Activated CD8-positive, alpha-beta T cell treated with anti-CD3 and anti-CD28 coated beads for 36 hours (primary cell): ENCODE measurements around the gene PLCG2. TPM values are rescaled to one million over a fixed set of nuclear protein-coding genes. Genes with fewer than 3 reads are reported as not detected.

ENCODE experiments used
- ATAC-seq: fragments of 200-7000 bp; cut with Tn5 transposase; one replicate; pipeline ENCODE4 v1.10.0; 2021; ENCODE audit warnings: mild to moderate bottlenecking, moderate library complexity
- CTCF ChIA-PET: fragments of 350-600 bp; sonication (Branson Sonifier 250); formaldehyde crosslinking; loops from one replicate; lab custom pipeline; 2021; ENCODE audit warnings: antibody characterized with exemption; lab: Charles Lee
- POLR2A ChIA-PET: fragments of 350-600 bp; sonication (Branson Sonifier 250); formaldehyde crosslinking; loops from one replicate; lab custom pipeline; 2021; ENCODE audit warnings: antibody characterized with exemption; lab: Charles Lee
- DNase-seq: peaks from one replicate; pipeline ENCODE4 v3.0.0-alpha.2; 2020
- H3K27ac Mint-ChIP-seq: one replicate; pipeline ENCODE4 v1.8.0; 2021; ENCODE audit warnings: mild to moderate bottlenecking, mixed read lengths
- H3K27me3 Mint-ChIP-seq: one replicate; pipeline ENCODE4 v1.8.0; 2021; ENCODE audit warnings: mixed read lengths
- H3K36me3 Mint-ChIP-seq: one replicate; pipeline ENCODE4 v1.8.0; 2021; ENCODE audit warnings: low read depth, mixed read lengths
- H3K4me1 Mint-ChIP-seq: one replicate; pipeline ENCODE4 v1.8.0; 2021; ENCODE audit warnings: low read depth, mixed read lengths
- H3K4me3 Mint-ChIP-seq: one replicate; pipeline ENCODE4 v1.8.0; 2021; ENCODE audit warnings: mild to moderate bottlenecking, moderate library complexity, mixed read lengths
- H3K9me3 Mint-ChIP-seq: one replicate; pipeline ENCODE4 v1.8.0; 2021; ENCODE audit warnings: mixed read lengths
- CTCF ChIP-seq: fragments of 200-600 bp; IDR thresholded peaks from one replicate; pipeline ENCODE4 v1.8.0; 2022; ENCODE audit warnings: antibody characterized with exemption, mild to moderate bottlenecking
- intact Hi-C: fragments of 100-400 bp; cut with micrococcal nuclease; formaldehyde crosslinking; loops from one replicate; pipeline ENCODE4 v1.10.0; 2022
- total RNA-seq, 2 experiments: library from RNA; stranded (reverse); gene quantifications; one replicate each; pipeline ENCODE4 v1.2.3, GENCODE V29; 2021

The PLCG2 gene
- total RNA-seq, 2 experiments from 2014 or later: 12.7 to 13.7 TPM

GRCh38 chr16:81790830-81791435 lies 11.8 kb downstream of the PLCG2 start:
- POLR2A ChIA-PET: no interaction called here
- intact Hi-C loops: no loop called here

GRCh38 chr16:81792828-81793227 lies 13.7 kb downstream of the PLCG2 start:
- Mint-ChIP-seq H3K27me3 (no peaks in the 10 kb centered on the region), H3K4me3 (no peak overlapping the region), H3K4me1 (peaks cover 18% of the 10 kb centered on the region), H3K9me3 (no peaks in the 10 kb centered on the region), H3K36me3 (no peaks in the 10 kb centered on the region), H3K27ac (no peak overlapping the region)
- intact Hi-C loops: no loop called here
- CTCF ChIA-PET: no interaction called here
- TF ChIP-seq CTCF: no peak
- POLR2A ChIA-PET: interaction anchor here (0.7 to 1.1 kb wide), 2 partner anchors 12 to 52 kb away, joined by 3 to 4 read pairs; no protein-coding TSS in a partner anchor
- DNase-seq (no peak), ATAC-seq (no peak)

More at GRCh38 chr16:81790830-81791435, 11.8 kb downstream of the PLCG2 start:
- Mint-ChIP-seq H3K4me1 (no peaks in the 10 kb centered on the region), H3K27ac (no peak overlapping the region), H3K27me3 (no peaks in the 10 kb centered on the region), H3K4me3 (no peak overlapping the region), H3K36me3 (no peaks in the 10 kb centered on the region), H3K9me3 (no peaks in the 10 kb centered on the region)
- no peak for ATAC-seq
- CTCF ChIA-PET: interaction anchor here (1.4 kb wide), 1 partner anchor 61 kb away, joined by 3 read pairs; no protein-coding TSS in a partner anchor
- no peak for DNase-seq
- no peak for TF ChIP-seq CTCF

GRCh38 chr16:81795193-81795592 lies 16.1 kb downstream of the PLCG2 start:
- Mint-ChIP-seq H3K27ac (no peak overlapping the region), H3K9me3 (no peaks in the 10 kb centered on the region), H3K4me3 (no peak overlapping the region), H3K27me3 (no peaks in the 10 kb centered on the region), H3K36me3 (no peaks in the 10 kb centered on the region), H3K4me1 (peaks cover 32% of the 10 kb centered on the region)
- ATAC-seq (no peak), DNase-seq (no peak)
- intact Hi-C loops: no loop called here
- ChIA-PET POLR2A (interaction anchor here (1.5 kb wide), 1 partner anchor 16 kb away, joined by 3 read pairs; the partner anchor contains the start of gene PLCG2), CTCF (interaction anchor here (1.2 kb wide), 1 partner anchor 64 kb away, joined by 3 read pairs; no protein-coding TSS in a partner anchor)
- TF ChIP-seq CTCF: no peak

- Mint-ChIP-seq H3K27me3 (no peaks in the 10 kb centered on the region), H3K9me3 (no peaks in the 10 kb centered on the region), H3K4me1 (peaks cover 32% of the 10 kb centered on the region), H3K36me3 (no peaks in the 10 kb centered on the region), H3K4me3 (no peak overlapping the region), H3K27ac (no peak overlapping the region)
- intact Hi-C loops: no loop called here
- no peak for DNase-seq
- TF ChIP-seq CTCF: no peak
- no peak for ATAC-seq
- POLR2A ChIA-PET: interaction anchor here (1.5 kb wide), 1 partner anchor 17 kb away, joined by 3 read pairs; the partner anchor contains the start of gene PLCG2
- CTCF ChIA-PET: interaction anchor here (1.2 kb wide), 1 partner anchor 65 kb away, joined by 3 read pairs; no protein-coding TSS in a partner anchor
Measured at GRCh38 chr16:81796035-81796434, 16.9 kb downstream of the PLCG2 start.

- Mint-ChIP-seq H3K4me3 (no peak overlapping the region), H3K4me1 (peaks cover 32% of the 10 kb centered on the region), H3K27ac (peak overlapping the region; percentile 95), H3K27me3 (no peaks in the 10 kb centered on the region), H3K9me3 (no peaks in the 10 kb centered on the region), H3K36me3 (no peaks in the 10 kb centered on the region)
- no peak for ATAC-seq
- TF ChIP-seq CTCF: no peak
- ChIA-PET CTCF (no interaction called here), POLR2A (interaction anchor here (0.6 to 1.5 kb wide), 2 partner anchors 18 to 893 kb away, joined by 3 to 4 read pairs; partner anchors contain the start of gene PLCG2)
- intact Hi-C loops: no loop called here
- DNase-seq: no peak
Measured at GRCh38 chr16:81796583-81797346, 17.7 kb downstream of the PLCG2 start.
